ENCODE measurements around the gene PIK3AP1.

PIK3AP1 gene

DNA sequence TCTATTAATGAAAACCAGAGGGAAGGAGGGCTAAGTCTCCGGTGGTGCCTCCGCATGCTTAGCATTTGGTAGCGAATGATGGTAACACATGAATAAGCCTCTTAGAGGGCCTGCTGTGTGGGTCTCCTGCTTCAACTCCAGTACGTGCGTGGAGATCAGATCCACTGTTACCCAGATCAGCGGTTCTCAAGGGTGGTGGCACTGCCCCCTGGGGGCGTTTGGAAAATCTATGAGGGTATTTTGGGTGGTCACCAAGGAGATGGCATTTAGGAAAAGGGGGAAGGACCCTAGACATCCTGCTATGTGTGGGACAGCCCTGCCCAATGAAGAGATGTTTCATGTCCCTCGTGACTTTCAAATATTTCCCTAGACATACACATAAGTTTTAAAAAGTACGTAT, 76.4 kb downstream of the PIK3AP1 start:
- Histone ChIP-seq H3K4me1 (ENCODE audit: control insufficient read depth, insufficient read depth, low read length) (no peaks in the 10 kb centered on the region), H3K36me3 (ENCODE audit: control insufficient read depth, insufficient read depth, low read length) (no peaks in the 10 kb centered on the region; the same call in 1 of the 2 replicates), H3K9ac (ENCODE audit: low read length) (no peak overlapping the region), H3K27me3 (ENCODE audit: control insufficient read depth, insufficient read depth, low read length) (no peaks in the 10 kb centered on the region), H3K27ac (ENCODE audit: low read depth, low read length) (no peak overlapping the region), H3K4me3 (ENCODE audit: low read depth, low read length) (no peak overlapping the region), H3K9me3 (ENCODE audit: control insufficient read depth, insufficient read depth, low read depth, low read length) (no peaks in the 10 kb centered on the region)

GRCh38 chr10:96642973-96643372, 77.3 kb downstream of the PIK3AP1 start:
- Histone ChIP-seq H3K27ac (ENCODE audit: low read depth, low read length) (no peak overlapping the region), H3K4me3 (ENCODE audit: low read depth, low read length) (no peak overlapping the region), H3K4me1 (ENCODE audit: control insufficient read depth, insufficient read depth, low read length) (no peaks in the 10 kb centered on the region), H3K9ac (ENCODE audit: low read length) (no peak overlapping the region), H3K36me3 (ENCODE audit: control insufficient read depth, insufficient read depth, low read length) (no peaks in the 10 kb centered on the region; the same call in 1 of the 2 replicates), H3K9me3 (ENCODE audit: control insufficient read depth, insufficient read depth, low read depth, low read length) (no peaks in the 10 kb centered on the region), H3K27me3 (ENCODE audit: control insufficient read depth, insufficient read depth, low read length) (no peaks in the 10 kb centered on the region)

DNA sequence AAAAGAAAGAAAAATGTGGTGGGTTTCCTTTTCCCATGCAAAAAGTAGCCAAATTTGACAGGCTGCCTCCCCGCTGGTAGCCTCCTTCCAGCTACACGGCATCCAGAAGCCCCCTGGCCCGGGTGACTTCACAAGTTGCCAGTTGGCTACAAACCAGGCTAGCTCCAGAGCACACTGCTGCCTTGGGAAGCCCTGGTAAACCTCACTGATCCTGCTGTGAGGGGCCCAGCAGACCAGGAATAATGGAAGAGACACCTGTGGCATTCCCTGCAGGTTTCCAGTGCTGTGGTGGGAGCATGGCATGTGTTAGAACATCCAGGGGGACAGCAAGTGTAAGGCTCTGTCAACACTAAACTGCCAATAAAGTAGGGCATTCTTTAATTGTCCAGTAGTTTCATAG, 77.8 kb downstream of the PIK3AP1 start:
- no peak overlapping the region for H3K27ac ChIP-seq (ENCODE audit: low read depth, low read length)
- H3K36me3 ChIP-seq (ENCODE audit: control insufficient read depth, insufficient read depth, low read length): no peaks in the 10 kb centered on the region; the same call in 1 of the 2 replicates
- H3K4me1 ChIP-seq (ENCODE audit: control insufficient read depth, insufficient read depth, low read length): no peaks in the 10 kb centered on the region
- H3K27me3 ChIP-seq (ENCODE audit: control insufficient read depth, insufficient read depth, low read length): no peaks in the 10 kb centered on the region
- H3K9ac ChIP-seq (ENCODE audit: low read length): no peak overlapping the region
- no peak overlapping the region for H3K4me3 ChIP-seq (ENCODE audit: low read depth, low read length)
- no peaks in the 10 kb centered on the region for H3K9me3 ChIP-seq (ENCODE audit: control insufficient read depth, insufficient read depth, low read depth, low read length)

GRCh38 chr10:96641396-96642295, 78.7 kb downstream of the PIK3AP1 start:
- no peaks in the 10 kb centered on the region for H3K36me3 ChIP-seq (ENCODE audit: control insufficient read depth, insufficient read depth, low read length)
- H3K27ac ChIP-seq (ENCODE audit: low read depth, low read length): no peak overlapping the region

GRCh38 chr10:96639899-96640298, 80.4 kb downstream of the PIK3AP1 start:
- Histone ChIP-seq H3K4me1 (ENCODE audit: control insufficient read depth, insufficient read depth, low read length) (no peaks in the 10 kb centered on the region), H3K9ac (ENCODE audit: low read length) (no peak overlapping the region), H3K36me3 (ENCODE audit: control insufficient read depth, insufficient read depth, low read length) (no peaks in the 10 kb centered on the region), H3K9me3 (ENCODE audit: control insufficient read depth, insufficient read depth, low read depth, low read length) (no peaks in the 10 kb centered on the region), H3K27ac (ENCODE audit: low read depth, low read length) (no peak overlapping the region), H3K4me3 (ENCODE audit: low read depth, low read length) (no peak overlapping the region), H3K27me3 (ENCODE audit: control insufficient read depth, insufficient read depth, low read length) (no peaks in the 10 kb centered on the region)

More at GRCh38 chr10:96641396-96642295, 78.7 kb downstream of the PIK3AP1 start:
- H3K4me1 ChIP-seq (ENCODE audit: control insufficient read depth, insufficient read depth, low read length): no peaks in the 10 kb centered on the region
- no peaks in the 10 kb centered on the region for H3K27me3 ChIP-seq (ENCODE audit: control insufficient read depth, insufficient read depth, low read length)
- no peak overlapping the region for H3K9ac ChIP-seq (ENCODE audit: low read length)
- H3K4me3 ChIP-seq (ENCODE audit: low read depth, low read length): no peak overlapping the region
- H3K9me3 ChIP-seq (ENCODE audit: control insufficient read depth, insufficient read depth, low read depth, low read length): no peaks in the 10 kb centered on the region

- Histone ChIP-seq H3K4me1 (ENCODE audit: control insufficient read depth, insufficient read depth, low read length) (no peaks in the 10 kb centered on the region), H3K27ac (ENCODE audit: low read depth, low read length) (no peak overlapping the region), H3K9me3 (ENCODE audit: control insufficient read depth, insufficient read depth, low read depth, low read length) (no peaks in the 10 kb centered on the region), H3K4me3 (ENCODE audit: low read depth, low read length) (no peak overlapping the region), H3K27me3 (ENCODE audit: control insufficient read depth, insufficient read depth, low read length) (no peaks in the 10 kb centered on the region), H3K36me3 (ENCODE audit: control insufficient read depth, insufficient read depth, low read length) (no peaks in the 10 kb centered on the region), H3K9ac (ENCODE audit: low read length) (no peak overlapping the region)
Measured at GRCh38 chr10:96638696-96639095, 81.6 kb downstream of the PIK3AP1 start.

- Histone ChIP-seq H3K36me3 (ENCODE audit: control insufficient read depth, insufficient read depth, low read length) (no peaks in the 10 kb centered on the region), H3K4me1 (ENCODE audit: control insufficient read depth, insufficient read depth, low read length) (no peaks in the 10 kb centered on the region), H3K27me3 (ENCODE audit: control insufficient read depth, insufficient read depth, low read length) (no peaks in the 10 kb centered on the region), H3K4me3 (ENCODE audit: low read depth, low read length) (no peak overlapping the region), H3K9me3 (ENCODE audit: control insufficient read depth, insufficient read depth, low read depth, low read length) (no peaks in the 10 kb centered on the region), H3K27ac (ENCODE audit: low read depth, low read length) (no peak overlapping the region), H3K9ac (ENCODE audit: low read length) (no peak overlapping the region)
Measured at GRCh38 chr10:96638120-96638519, 82.2 kb downstream of the PIK3AP1 start.

DNA sequence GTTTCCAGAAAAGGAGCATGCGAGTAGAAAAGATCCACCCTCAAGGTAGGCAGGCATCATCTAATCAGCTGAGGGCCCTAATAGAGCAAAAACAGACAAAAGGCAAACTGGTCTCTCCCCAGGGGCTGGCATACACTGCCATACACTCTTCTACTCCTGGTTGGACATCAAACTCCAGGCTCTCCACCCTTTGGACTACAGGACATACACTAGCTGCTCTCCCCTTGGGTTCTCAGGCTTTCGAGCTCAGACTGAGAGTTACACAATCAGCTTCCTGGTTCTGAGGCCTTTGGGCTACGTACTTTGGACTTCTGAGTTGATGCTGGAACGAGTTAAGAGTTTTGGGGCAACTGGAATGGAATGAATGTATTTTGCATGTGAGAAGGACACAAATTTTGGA, 82.6 kb downstream of the PIK3AP1 start:
- H3K36me3 ChIP-seq (ENCODE audit: control insufficient read depth, insufficient read depth, low read length): no peaks in the 10 kb centered on the region

GRCh38 chr10:96636551-96636950, 83.8 kb downstream of the PIK3AP1 start:
- peaks cover 3% of the 10 kb centered on the region; the same call in 1 of the 2 replicates for H3K4me1 ChIP-seq (ENCODE audit: control insufficient read depth, insufficient read depth, low read length)
- no peak overlapping the region for H3K9ac ChIP-seq (ENCODE audit: low read length)
- H3K4me3 ChIP-seq (ENCODE audit: low read depth, low read length): no peak overlapping the region
- H3K9me3 ChIP-seq (ENCODE audit: control insufficient read depth, insufficient read depth, low read depth, low read length): no peaks in the 10 kb centered on the region
- H3K27me3 ChIP-seq (ENCODE audit: control insufficient read depth, insufficient read depth, low read length): no peaks in the 10 kb centered on the region
- H3K27ac ChIP-seq (ENCODE audit: low read depth, low read length): no peak overlapping the region
- H3K36me3 ChIP-seq (ENCODE audit: control insufficient read depth, insufficient read depth, low read length): no peaks in the 10 kb centered on the region

More for the DNA sequence above, 82.6 kb downstream of the PIK3AP1 start:
- H3K9me3 ChIP-seq (ENCODE audit: control insufficient read depth, insufficient read depth, low read depth, low read length): no peaks in the 10 kb centered on the region
- peaks cover 3% of the 10 kb centered on the region; the same call in 1 of the 2 replicates for H3K4me1 ChIP-seq (ENCODE audit: control insufficient read depth, insufficient read depth, low read length)
- H3K27me3 ChIP-seq (ENCODE audit: control insufficient read depth, insufficient read depth, low read length): no peaks in the 10 kb centered on the region
- H3K4me3 ChIP-seq (ENCODE audit: low read depth, low read length): no peak overlapping the region
- no peak overlapping the region for H3K9ac ChIP-seq (ENCODE audit: low read length)
- no peak overlapping the region for H3K27ac ChIP-seq (ENCODE audit: low read depth, low read length)

- H3K27ac ChIP-seq (ENCODE audit: low read depth, low read length): no peak overlapping the region
- no peak overlapping the region for H3K4me3 ChIP-seq (ENCODE audit: low read depth, low read length)
- no peaks in the 10 kb centered on the region for H3K9me3 ChIP-seq (ENCODE audit: control insufficient read depth, insufficient read depth, low read depth, low read length)
- no peaks in the 10 kb centered on the region for H3K36me3 ChIP-seq (ENCODE audit: control insufficient read depth, insufficient read depth, low read length)
- no peaks in the 10 kb centered on the region for H3K27me3 ChIP-seq (ENCODE audit: control insufficient read depth, insufficient read depth, low read length)
- H3K9ac ChIP-seq (ENCODE audit: low read length): no peak overlapping the region
- H3K4me1 ChIP-seq (ENCODE audit: control insufficient read depth, insufficient read depth, low read length): peaks cover 3% of the 10 kb centered on the region; the same call in 1 of the 2 replicates
Measured at GRCh38 chr10:96632974-96633710, 87.2 kb downstream of the PIK3AP1 start.

DNA sequence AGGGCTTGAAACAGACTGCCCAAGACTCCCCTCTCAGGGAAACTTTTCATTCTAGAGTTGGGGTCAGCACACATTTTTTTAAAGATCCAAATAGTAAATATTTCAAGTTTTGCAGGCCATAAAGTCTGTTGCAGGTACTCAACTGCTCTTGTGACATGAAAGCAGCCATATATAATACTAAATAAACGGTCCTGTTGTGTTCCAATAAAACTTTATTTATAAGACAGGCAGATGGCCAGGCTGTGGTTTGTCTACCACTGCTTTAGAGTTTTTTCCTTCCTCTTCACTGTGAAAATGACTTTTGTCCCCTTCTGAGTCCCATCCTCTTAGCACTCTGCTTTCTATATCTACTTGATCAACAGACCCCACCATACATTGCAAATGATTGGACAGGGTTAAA, 93.0 kb downstream of the PIK3AP1 start:
- no peak overlapping the region for H3K4me3 ChIP-seq (ENCODE audit: low read depth, low read length)
- no peak overlapping the region for H3K9ac ChIP-seq (ENCODE audit: low read length)
- H3K4me1 ChIP-seq (ENCODE audit: control insufficient read depth, insufficient read depth, low read length): no peaks in the 10 kb centered on the region
- H3K27me3 ChIP-seq (ENCODE audit: control insufficient read depth, insufficient read depth, low read length): no peaks in the 10 kb centered on the region
- H3K27ac ChIP-seq (ENCODE audit: low read depth, low read length): no peak overlapping the region
- no peaks in the 10 kb centered on the region for H3K36me3 ChIP-seq (ENCODE audit: control insufficient read depth, insufficient read depth, low read length)
- no peaks in the 10 kb centered on the region for H3K9me3 ChIP-seq (ENCODE audit: control insufficient read depth, insufficient read depth, low read depth, low read length)

All from HUES6 (cell line).